Measurements from ENCODE around the gene SMIM1. TPM values are rescaled to one million over a fixed set of nuclear protein-coding genes. Genes with fewer than 3 reads are reported as not detected.
A peak's percentile ranks its signal among the peaks of the same experiment; 100 is the strongest.

The SMIM1 gene
- total RNA-seq, 1 experiment from 2014 or later: 4.4 TPM

GRCh38 chr1:3771108-3772026, 1.2 kb upstream of the SMIM1 start:
- in situ Hi-C loops (cut with HindIII; ENCODE audit: low pct_unique_long_range_greater_than_20kb, low sequenced_read_pairs): no loop called here
- no peak for DNase-seq (ENCODE audit: low read depth, low spot score)

- DNase-seq (ENCODE audit: low read depth, low spot score): peak; percentile 85
- in situ Hi-C loops (cut with HindIII; ENCODE audit: low pct_unique_long_range_greater_than_20kb, low sequenced_read_pairs): no loop called here
These were observed 378 bp upstream of the SMIM1 start for GRCh38 chr1:3772027-3772714.

- in situ Hi-C loops (cut with HindIII; ENCODE audit: low pct_unique_long_range_greater_than_20kb, low sequenced_read_pairs): no loop called here
- DNase-seq (ENCODE audit: low read depth, low spot score): no peak
These were observed 1.2 kb downstream of the SMIM1 start for GRCh38 chr1:3773572-3774275.

- DNase-seq (ENCODE audit: low read depth, low spot score): no peak
- in situ Hi-C loops (cut with HindIII; ENCODE audit: low pct_unique_long_range_greater_than_20kb, low sequenced_read_pairs): no loop called here
These were observed 1.9 kb downstream of the SMIM1 start for GRCh38 chr1:3774276-3774945.

- no peak for DNase-seq (ENCODE audit: low read depth, low spot score)
These were observed 2.5 kb downstream of the SMIM1 start for GRCh38 chr1:3774946-3775489.

GRCh38 chr1:3775490-3776230, 3.1 kb downstream of the SMIM1 start:
- in situ Hi-C loops (cut with HindIII; ENCODE audit: low pct_unique_long_range_greater_than_20kb, low sequenced_read_pairs): no loop called here
- peak; percentile 48 for DNase-seq (ENCODE audit: low read depth, low spot score)

More at GRCh38 chr1:3774946-3775489, 2.5 kb downstream of the SMIM1 start:
- in situ Hi-C loops (cut with HindIII; ENCODE audit: low pct_unique_long_range_greater_than_20kb, low sequenced_read_pairs): no loop called here

GRCh38 chr1:3776231-3776961, 3.8 kb downstream of the SMIM1 start:
- DNase-seq (ENCODE audit: low read depth, low spot score): no peak
- in situ Hi-C loops (cut with HindIII; ENCODE audit: low pct_unique_long_range_greater_than_20kb, low sequenced_read_pairs): no loop called here

- DNase-seq (ENCODE audit: low read depth, low spot score): no peak
- in situ Hi-C loops (cut with HindIII; ENCODE audit: low pct_unique_long_range_greater_than_20kb, low sequenced_read_pairs): no loop called here
These were observed 4.6 kb downstream of the SMIM1 start for GRCh38 chr1:3777078-3777547.

- no peak for DNase-seq (ENCODE audit: low read depth, low spot score)
- in situ Hi-C loops (cut with HindIII; ENCODE audit: low pct_unique_long_range_greater_than_20kb, low sequenced_read_pairs): no loop called here
These were observed 5.4 kb downstream of the SMIM1 start for GRCh38 chr1:3777647-3778589.

- DNase-seq (ENCODE audit: low read depth, low spot score): no peak
- in situ Hi-C loops (cut with HindIII; ENCODE audit: low pct_unique_long_range_greater_than_20kb, low sequenced_read_pairs): no loop called here
These were observed 6.2 kb downstream of the SMIM1 start for GRCh38 chr1:3778590-3779264.

- in situ Hi-C loops (cut with HindIII; ENCODE audit: low pct_unique_long_range_greater_than_20kb, low sequenced_read_pairs): no loop called here
- DNase-seq (ENCODE audit: low read depth, low spot score): no peak
These were observed 6.8 kb downstream of the SMIM1 start for GRCh38 chr1:3779265-3779911.

GRCh38 chr1:3779912-3780416, 7.4 kb downstream of the SMIM1 start:
- in situ Hi-C loops (cut with HindIII; ENCODE audit: low pct_unique_long_range_greater_than_20kb, low sequenced_read_pairs): no loop called here

GRCh38 chr1:3780901-3781300, 8.4 kb downstream of the SMIM1 start:
- no peak for DNase-seq (ENCODE audit: low read depth, low spot score)
- in situ Hi-C loops (cut with HindIII; ENCODE audit: low pct_unique_long_range_greater_than_20kb, low sequenced_read_pairs): no loop called here

More at GRCh38 chr1:3779912-3780416, 7.4 kb downstream of the SMIM1 start:
- no peak for DNase-seq (ENCODE audit: low read depth, low spot score)

Data from SK-MEL-5 (cell line).